OCI-LY7 (cell line): Measurements from ENCODE around the gene TACO1. TPM values are rescaled to one million over a fixed set of nuclear protein-coding genes. Genes with fewer than 3 reads are reported as not detected.

Source experiments
- BruUV-seq: library from RNA; stranded (reverse); fragments of 400-500 nt; replicated peaks from 2 replicates; lab custom pipeline; 2021; lab: Mats Ljungman, UMichigan
- CTCF ChIA-PET: fragments of 300-600 bp; sonication (Branson Sonifier 250); formaldehyde crosslinking; loops from one replicate; lab custom pipeline; 2022; ENCODE audit warnings: antibody characterized with exemption; ENCODE audit not compliant: unreplicated experiment; lab: Charles Lee
- POLR2A ChIA-PET: fragments of 300-600 bp; sonication (Branson Sonifier 250); formaldehyde crosslinking; loops from one replicate; lab custom pipeline; 2022; ENCODE audit warnings: antibody characterized with exemption; lab: Charles Lee
- DNase-seq: peaks from one replicate; pipeline ENCODE4 v3.0.0-alpha.2; 2015; ENCODE audit warnings: low spot score
- H2AFZ ChIP-seq: fragments of 200-600 bp; sonication (generic), shearing (Covaris generic); 2 replicates; pipeline ENCODE4 v1.6.1; 2014; ENCODE audit warnings: mild to moderate bottlenecking, antibody characterized with exemption, low read length, moderate library complexity
- H3K27ac ChIP-seq: fragments of 200-600 bp; sonication (generic); 2 replicates; pipeline ENCODE4 v1.5.1; 2014; ENCODE audit warnings: mixed run types, low read depth, mild to moderate bottlenecking, moderate library complexity, low read length, inconsistent platforms; ENCODE audit not compliant: poor library complexity, severe bottlenecking
- H3K36me3 ChIP-seq: fragments of 200-600 bp; sonication (generic); 2 replicates; pipeline ENCODE4 v1.6.1; 2014; ENCODE audit warnings: mild to moderate bottlenecking, antibody characterized with exemption, low read length, moderate library complexity, mixed read lengths; ENCODE audit not compliant: insufficient read depth
- H3K4me1 ChIP-seq: fragments of 200-600 bp; sonication (generic); 2 replicates; pipeline ENCODE4 v1.5.1; 2014; ENCODE audit warnings: mild to moderate bottlenecking, low read length; ENCODE audit not compliant: insufficient read depth, poor library complexity, severe bottlenecking
- H3K4me2 ChIP-seq: fragments of 200-600 bp; sonication (generic); 2 replicates; pipeline ENCODE4 v1.6.1; 2014; ENCODE audit warnings: mild to moderate bottlenecking, low read length
- H3K4me3 ChIP-seq: fragments of 200-600 bp; sonication (generic); 2 replicates; pipeline ENCODE4 v1.5.1; 2014; ENCODE audit warnings: mild to moderate bottlenecking, low read depth, low read length; ENCODE audit not compliant: poor library complexity, severe bottlenecking
- H3K79me2 ChIP-seq: fragments of 200-600 bp; sonication (generic); 2 replicates; pipeline ENCODE4 v1.6.1; 2016; ENCODE audit warnings: low read depth, mild to moderate bottlenecking, low read length, moderate library complexity, mixed read lengths; ENCODE audit not compliant: insufficient read depth
- H3K9me2 ChIP-seq: fragments of 200-600 bp; sonication (generic); 2 replicates; pipeline ENCODE4 v1.6.1; 2016; ENCODE audit warnings: mild to moderate bottlenecking, low read length, mixed read lengths; ENCODE audit not compliant: insufficient read depth
- H3K9me3 ChIP-seq: fragments of 200-600 bp; sonication (generic); 2 replicates; pipeline ENCODE4 v1.6.1; 2014; ENCODE audit warnings: mild to moderate bottlenecking, mixed run types, low read length, mixed read lengths
- H4K20me1 ChIP-seq: fragments of 200-600 bp; sonication (generic); 2 replicates; pipeline ENCODE4 v1.6.1; 2014; ENCODE audit warnings: mild to moderate bottlenecking, antibody characterized with exemption, low read length, moderate library complexity, mixed read lengths; ENCODE audit not compliant: insufficient read depth
- CTCF ChIP-seq: fragments of 200-600 bp; sonication (generic); conservative IDR thresholded peaks from 2 replicates; pipeline ENCODE4 v1.5.1; 2014; ENCODE audit warnings: mild to moderate bottlenecking, antibody characterized with exemption, low read length, moderate library complexity, mixed read lengths
- EZH2phosphoT487 ChIP-seq: fragments of 200-600 bp; sonication (generic); IDR thresholded peaks from 2 replicates; pipeline ENCODE4 v1.6.1; 2018; ENCODE audit warnings: low read depth, borderline replicate concordance, mild to moderate bottlenecking, mixed run types, antibody characterized with exemption, low read length, moderate library complexity, mixed read lengths
- intact Hi-C: fragments of 100-400 bp; cut with micrococcal nuclease; formaldehyde crosslinking; loops from one replicate; pipeline ENCODE4 v1.10.0; 2022; ENCODE audit not compliant: unreplicated experiment
- total RNA-seq, 2 experiments: library from RNA; depleted of rRNA in 1 of 2; stranded (reverse); fragments of >200 nt in 1 of 2; shearing (Covaris generic) in 1 of 2; gene quantifications; 2 replicates each; pipeline ENCODE4 v1.2.3, GENCODE V29; 2014 to 2022

TACO1 gene
- total RNA-seq, 2 experiments from 2014 or later: 13.4 to 26.0 TPM

- no peaks in the 10 kb centered on the region for H3K9me3 ChIP-seq
- no peak overlapping the region for H3K4me3 ChIP-seq
Observed at GRCh38 chr17:63609816-63610573, 9.3 kb downstream of the TACO1 start.

GRCh38 chr17:63610854-63611253 lies 10.2 kb downstream of the TACO1 start:
- intact Hi-C loops: no loop called here
- no peak overlapping the region for H3K4me2 ChIP-seq
- no TSS peak for BruUV-seq
- H3K36me3 ChIP-seq: peaks cover 50% of the 10 kb centered on the region
- no peaks in the 10 kb centered on the region for H3K79me2 ChIP-seq
- H3K9me2 ChIP-seq: no peaks in the 10 kb centered on the region
- no peak for TF ChIP-seq CTCF
- TF ChIP-seq EZH2phosphoT487: no peak
- no peaks in the 10 kb centered on the region for H3K4me1 ChIP-seq
- no peak overlapping the region for H3K4me3 ChIP-seq
- H2AFZ ChIP-seq: no peak overlapping the region
- POLR2A ChIA-PET: no interaction called here
- no peaks in the 10 kb centered on the region for H3K9me3 ChIP-seq
- CTCF ChIA-PET: interaction anchor here (0.9 to 2.1 kb wide), 2 partner anchors 11 to 177 kb away, joined by 3 to 5 read pairs; partner anchors contain the start of gene MAP3K3
- no peaks in the 10 kb centered on the region for H4K20me1 ChIP-seq
- no peak for DNase-seq
- H3K27ac ChIP-seq: no peak overlapping the region

More at GRCh38 chr17:63609816-63610573, 9.3 kb downstream of the TACO1 start:
- Histone ChIP-seq H3K27ac (no peak overlapping the region), H3K79me2 (no peaks in the 10 kb centered on the region), H3K4me2 (no peak overlapping the region), H3K9me2 (no peaks in the 10 kb centered on the region), H4K20me1 (no peaks in the 10 kb centered on the region), H3K36me3 (peaks cover 59% of the 10 kb centered on the region), H2AFZ (no peak overlapping the region), H3K4me1 (no peaks in the 10 kb centered on the region)
- intact Hi-C loops: no loop called here
- POLR2A ChIA-PET: no interaction called here
- TF ChIP-seq EZH2phosphoT487: no peak
- TF ChIP-seq CTCF: no peak
- BruUV-seq: TSS peak; percentile 32
- DNase-seq: no peak
- CTCF ChIA-PET: no interaction called here

- CTCF ChIA-PET: interaction anchor here (0.6 to 2.1 kb wide), 5 partner anchors 10 to 186 kb away, joined by 3 to 9 read pairs (median 4); partner anchors contain the start of gene MAP3K3
Observed at GRCh38 chr17:63611354-63611753, 10.7 kb downstream of the TACO1 start.

More at GRCh38 chr17:63611354-63611753, 10.7 kb downstream of the TACO1 start:
- DNase-seq: no peak
- Histone ChIP-seq H4K20me1 (no peaks in the 10 kb centered on the region), H3K9me2 (no peaks in the 10 kb centered on the region), H3K4me1 (no peaks in the 10 kb centered on the region), H3K36me3 (peaks cover 45% of the 10 kb centered on the region), H3K27ac (no peak overlapping the region), H3K4me2 (no peak overlapping the region), H3K9me3 (no peaks in the 10 kb centered on the region), H3K79me2 (no peaks in the 10 kb centered on the region), H3K4me3 (no peak overlapping the region), H2AFZ (no peak overlapping the region)
- no peak for TF ChIP-seq CTCF
- no peak for TF ChIP-seq EZH2phosphoT487
- POLR2A ChIA-PET: interaction anchor here (0.6 to 1.3 kb wide), 4 partner anchors 10 to 38 kb away, joined by 4 to 6 read pairs (median 4); partner anchors contain the start of gene MAP3K3
- no TSS peak for BruUV-seq
- intact Hi-C loops: no loop called here
